Activated B cell treated with CpG ODN at 0.5 μM for 24 hours (primary cell): ENCODE measurements around the gene IL34. TPM values are rescaled to one million over a fixed set of nuclear protein-coding genes. Genes with fewer than 3 reads are reported as not detected.

Experiments
- ATAC-seq: fragments of 200-7000 bp; cut with Tn5 transposase; one replicate; pipeline ENCODE4 v1.10.0; 2021; ENCODE audit warnings: low read depth, mild to moderate bottlenecking, moderate library complexity
- CTCF ChIA-PET: fragments of 350-600 bp; sonication (Branson Sonifier 250); formaldehyde crosslinking; loops from one replicate; lab custom pipeline; 2021; ENCODE audit warnings: antibody characterized with exemption; lab: Charles Lee
- POLR2A ChIA-PET: fragments of 350-600 bp; sonication (Branson Sonifier 250); formaldehyde crosslinking; loops from one replicate; lab custom pipeline; 2021; ENCODE audit warnings: antibody characterized with exemption; lab: Charles Lee
- DNase-seq: peaks from one replicate; pipeline ENCODE4 v3.0.0; 2022
- H3K27ac Mint-ChIP-seq: one replicate; pipeline ENCODE4 v1.8.0; 2020; ENCODE audit warnings: mixed read lengths
- H3K27me3 Mint-ChIP-seq: one replicate; pipeline ENCODE4 v1.8.0; 2021; ENCODE audit warnings: mixed read lengths
- H3K36me3 Mint-ChIP-seq: one replicate; pipeline ENCODE4 v1.8.0; 2021; ENCODE audit warnings: low read depth, mixed read lengths
- H3K4me1 Mint-ChIP-seq: one replicate; pipeline ENCODE4 v1.8.0; 2021; ENCODE audit warnings: mixed read lengths
- H3K4me3 Mint-ChIP-seq: one replicate; pipeline ENCODE4 v1.8.0; 2020; ENCODE audit warnings: mild to moderate bottlenecking, mixed read lengths
- H3K9me3 Mint-ChIP-seq: one replicate; pipeline ENCODE4 v1.8.0; 2020; ENCODE audit warnings: mixed read lengths
- CTCF ChIP-seq: fragments of 200-600 bp; IDR thresholded peaks from one replicate; pipeline ENCODE4 v1.8.0; 2022; ENCODE audit warnings: antibody characterized with exemption, mild to moderate bottlenecking
- intact Hi-C: fragments of 100-400 bp; cut with micrococcal nuclease; formaldehyde crosslinking; loops from one replicate; pipeline ENCODE4 v1.15.1; 2024
- total RNA-seq: library from RNA; stranded (reverse); gene quantifications from 2 replicates; pipeline ENCODE4 v1.2.3, GENCODE V29; 2022

IL34 gene
- total RNA-seq, 1 donor from 2014 or later: 0.71 TPM

- ChIA-PET POLR2A (no interaction called here), CTCF (no interaction called here)
- H3K4me3 Mint-ChIP-seq: no peak overlapping the region
- intact Hi-C loops: no loop called here
- no peaks in the 10 kb centered on the region for H3K4me1 Mint-ChIP-seq
- DNase-seq (no peak), ATAC-seq (no peak)
- TF ChIP-seq CTCF: no peak
- no peaks in the 10 kb centered on the region for H3K9me3 Mint-ChIP-seq
- H3K27me3 Mint-ChIP-seq: no peaks in the 10 kb centered on the region
- H3K36me3 Mint-ChIP-seq: peaks cover 42% of the 10 kb centered on the region
- no peak overlapping the region for H3K27ac Mint-ChIP-seq
These were observed 51.3 kb downstream of the IL34 start for GRCh38 chr16:70697594-70698170.

GRCh38 chr16:70698901-70699300 lies 52.5 kb downstream of the IL34 start:
- H3K4me1 Mint-ChIP-seq: no peaks in the 10 kb centered on the region
- DNase-seq (no peak), ATAC-seq (no peak)
- no peak overlapping the region for H3K27ac Mint-ChIP-seq
- intact Hi-C loops: no loop called here
- CTCF ChIA-PET: no interaction called here
- TF ChIP-seq CTCF: no peak
- peaks cover 39% of the 10 kb centered on the region for H3K36me3 Mint-ChIP-seq
- POLR2A ChIA-PET: no interaction called here
- no peaks in the 10 kb centered on the region for H3K9me3 Mint-ChIP-seq
- H3K27me3 Mint-ChIP-seq: no peaks in the 10 kb centered on the region
- no peak overlapping the region for H3K4me3 Mint-ChIP-seq

GRCh38 chr16:70699696-70700095 lies 53.3 kb downstream of the IL34 start:
- ChIA-PET POLR2A (no interaction called here), CTCF (no interaction called here)
- Mint-ChIP-seq H3K4me3 (no peak overlapping the region), H3K9me3 (no peaks in the 10 kb centered on the region), H3K27me3 (no peaks in the 10 kb centered on the region), H3K27ac (no peak overlapping the region), H3K4me1 (no peaks in the 10 kb centered on the region), H3K36me3 (peaks cover 32% of the 10 kb centered on the region)
- no peak for TF ChIP-seq CTCF
- no peak for ATAC-seq
- intact Hi-C loops: no loop called here
- no peak for DNase-seq

GRCh38 chr16:70700101-70701020 lies 54.0 kb downstream of the IL34 start:
- DNase-seq (no peak), ATAC-seq (no peak)
- POLR2A ChIA-PET: no interaction called here
- Mint-ChIP-seq H3K9me3 (no peaks in the 10 kb centered on the region), H3K4me1 (no peaks in the 10 kb centered on the region), H3K27me3 (no peaks in the 10 kb centered on the region), H3K36me3 (peaks cover 29% of the 10 kb centered on the region), H3K4me3 (no peak overlapping the region), H3K27ac (no peak overlapping the region)
- CTCF ChIA-PET: no interaction called here
- TF ChIP-seq CTCF: no peak
- intact Hi-C loops: no loop called here

- no peak overlapping the region for H3K27ac Mint-ChIP-seq
- H3K27me3 Mint-ChIP-seq: no peaks in the 10 kb centered on the region
- no peaks in the 10 kb centered on the region for H3K4me1 Mint-ChIP-seq
- no peaks in the 10 kb centered on the region for H3K9me3 Mint-ChIP-seq
- ChIA-PET POLR2A (no interaction called here), CTCF (no interaction called here)
- no peak overlapping the region for H3K4me3 Mint-ChIP-seq
- DNase-seq (no peak), ATAC-seq (no peak)
- intact Hi-C loops: no loop called here
- peaks cover 25% of the 10 kb centered on the region for H3K36me3 Mint-ChIP-seq
- no peak for TF ChIP-seq CTCF
These were observed 54.7 kb downstream of the IL34 start for GRCh38 chr16:70701036-70701435.
